HG03575 (cell line): ENCODE data around the gene MLLT1.

ENCODE experiments used
- ATAC-seq: cut with Tn5 transposase; IDR thresholded peaks from one replicate; pipeline ENCODE4 v1.9.1; 2021; ENCODE audit not compliant: unreplicated experiment, insufficient number of reproducible peaks, low FRiP score; ENCODE audit errors: extremely low read depth

MLLT1 gene

DNA sequence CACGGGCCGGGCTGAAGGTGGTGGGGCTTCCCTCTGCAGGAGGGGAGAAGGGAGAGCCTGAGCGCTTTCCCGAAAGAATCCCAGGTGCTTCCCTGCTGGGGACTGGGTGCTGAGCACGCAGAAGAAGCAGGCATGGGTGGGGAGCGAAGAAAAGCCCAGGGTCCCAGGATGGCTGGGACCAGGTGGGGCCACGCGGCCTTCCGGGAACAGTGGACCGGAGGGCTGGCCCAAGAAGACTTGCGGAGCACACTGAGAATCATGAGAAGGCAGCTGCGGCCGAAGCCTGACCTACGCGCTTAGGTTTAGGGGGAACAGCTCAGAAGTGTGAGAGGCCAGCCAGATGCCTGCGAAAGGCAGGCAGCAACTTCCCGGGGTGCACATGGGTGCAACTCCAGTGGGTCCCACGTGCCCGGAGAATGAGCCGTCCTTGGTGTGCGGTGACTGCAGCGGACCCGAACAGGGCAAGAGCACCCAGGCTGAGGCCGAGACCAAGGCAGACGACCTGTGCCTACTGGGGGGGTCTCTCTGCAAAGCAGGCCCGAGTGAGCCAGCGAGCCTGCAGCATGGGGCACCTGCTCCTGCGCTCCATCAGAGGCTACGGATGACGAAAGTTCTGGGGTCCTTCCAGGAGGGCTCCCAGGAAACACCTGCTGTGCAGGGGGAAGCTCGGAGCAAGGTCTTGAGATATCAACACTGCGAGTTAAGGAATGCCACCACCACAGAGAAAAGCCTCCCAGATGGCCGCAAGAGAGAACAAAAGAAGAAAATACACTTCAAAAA is 52.4 kb downstream of the MLLT1 start:
- ATAC-seq = no peak

DNA sequence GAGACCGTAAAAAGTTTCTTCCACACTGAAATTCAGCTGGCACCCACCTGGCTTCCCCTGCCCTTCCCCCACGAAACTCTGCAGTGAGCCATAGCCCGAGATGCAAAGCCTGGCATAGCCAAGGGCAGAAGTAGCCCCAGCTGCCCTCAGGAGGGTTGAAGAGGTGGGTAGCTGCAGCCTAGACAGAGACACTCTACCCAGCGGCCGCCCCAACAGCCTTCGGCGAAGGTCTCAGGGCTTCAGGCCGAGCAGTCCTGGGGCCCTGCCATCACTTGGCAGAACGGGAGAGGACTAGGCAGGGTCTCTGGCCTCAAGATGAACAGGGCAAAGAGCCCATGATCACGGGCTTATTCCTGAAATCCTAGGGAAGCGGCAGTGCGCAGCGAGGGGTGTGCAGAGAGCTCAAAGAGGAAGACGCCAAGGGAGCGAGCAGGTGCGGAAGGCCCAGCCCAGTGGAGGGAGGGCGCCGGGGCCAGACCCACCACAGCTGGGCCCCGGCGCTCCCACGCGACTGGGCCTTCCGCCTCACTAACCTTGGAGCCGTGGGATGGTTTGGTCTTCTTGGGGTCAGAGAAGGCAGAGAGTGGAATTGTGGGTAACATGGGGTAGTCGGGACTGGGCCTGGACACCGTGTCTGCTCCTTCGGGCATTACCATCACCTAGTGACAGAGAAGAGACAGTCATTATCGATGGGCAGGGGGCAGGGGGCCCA is 53.2 kb downstream of the MLLT1 start:
- ATAC-seq = no peak

DNA sequence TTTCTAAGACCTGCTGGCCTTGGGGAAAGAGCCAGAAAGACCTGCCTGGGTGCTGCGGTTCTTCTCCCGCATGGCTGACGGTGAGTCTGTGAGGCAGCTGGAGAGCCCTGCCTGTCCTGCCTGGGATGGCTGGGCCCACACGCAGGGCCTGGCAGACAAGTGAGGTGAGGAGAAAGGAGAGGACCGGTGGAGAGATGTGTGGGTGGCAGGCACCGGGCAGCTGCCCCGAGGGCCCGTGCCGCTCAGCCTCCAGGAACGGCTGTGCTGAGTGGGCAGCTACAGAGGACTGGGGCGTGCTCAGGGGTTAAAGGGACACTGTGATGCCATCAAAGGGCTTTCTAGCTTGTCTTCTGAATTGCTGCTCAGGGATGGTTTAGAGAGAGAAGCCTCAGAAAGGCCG is 53.8 kb downstream of the MLLT1 start:
- no peak for ATAC-seq

DNA sequence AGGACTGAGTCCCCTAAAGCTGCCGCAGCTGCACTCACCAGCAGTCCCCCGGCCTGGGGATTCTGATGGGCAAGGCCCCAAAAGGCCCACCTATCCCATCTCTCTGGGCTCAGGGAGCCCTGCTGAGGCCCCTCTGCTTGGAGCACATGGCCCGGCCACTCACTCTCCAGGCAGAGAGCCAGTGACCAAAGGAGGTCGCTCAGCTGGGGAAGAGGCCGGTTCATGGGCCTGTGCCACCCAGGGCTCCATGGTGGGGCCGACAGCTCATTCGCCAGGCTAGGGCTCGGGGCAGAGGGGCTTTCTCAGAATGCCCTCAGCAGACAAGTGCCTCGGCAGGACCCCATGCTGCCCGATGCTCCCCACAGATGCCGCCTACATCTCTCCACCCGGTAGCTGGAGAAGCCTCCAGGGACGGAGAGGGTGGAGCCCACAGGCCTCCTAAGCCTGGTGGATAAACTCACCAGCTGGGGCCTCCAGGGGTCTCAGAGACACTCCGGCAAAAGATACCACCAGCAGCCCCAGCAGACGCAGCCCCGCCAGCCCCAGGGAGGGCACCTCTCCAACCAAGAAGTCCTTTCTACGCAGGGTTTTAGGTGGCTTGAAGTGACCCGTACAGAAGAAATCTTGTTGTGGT is 54.4 kb downstream of the MLLT1 start:
- ATAC-seq = no peak

DNA sequence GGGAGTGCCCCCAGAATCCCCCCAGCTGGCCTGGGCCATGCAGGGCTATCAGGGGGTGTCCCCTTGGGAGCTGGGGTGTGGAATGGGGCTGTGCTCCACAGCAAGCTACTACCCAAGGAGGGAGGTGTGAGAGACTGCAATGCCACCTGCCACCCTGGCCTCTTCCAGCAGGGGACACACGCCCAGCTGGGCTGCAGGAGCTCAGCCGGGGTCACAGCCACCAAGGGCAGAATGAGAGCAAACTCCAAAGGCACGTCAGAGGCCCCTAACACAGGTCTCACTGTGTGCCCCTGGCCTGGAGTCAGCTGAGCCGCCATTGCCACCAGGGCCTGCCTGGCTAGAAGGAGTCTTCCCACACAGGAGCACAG is 55.5 kb downstream of the MLLT1 start:
- ATAC-seq = no peak

DNA sequence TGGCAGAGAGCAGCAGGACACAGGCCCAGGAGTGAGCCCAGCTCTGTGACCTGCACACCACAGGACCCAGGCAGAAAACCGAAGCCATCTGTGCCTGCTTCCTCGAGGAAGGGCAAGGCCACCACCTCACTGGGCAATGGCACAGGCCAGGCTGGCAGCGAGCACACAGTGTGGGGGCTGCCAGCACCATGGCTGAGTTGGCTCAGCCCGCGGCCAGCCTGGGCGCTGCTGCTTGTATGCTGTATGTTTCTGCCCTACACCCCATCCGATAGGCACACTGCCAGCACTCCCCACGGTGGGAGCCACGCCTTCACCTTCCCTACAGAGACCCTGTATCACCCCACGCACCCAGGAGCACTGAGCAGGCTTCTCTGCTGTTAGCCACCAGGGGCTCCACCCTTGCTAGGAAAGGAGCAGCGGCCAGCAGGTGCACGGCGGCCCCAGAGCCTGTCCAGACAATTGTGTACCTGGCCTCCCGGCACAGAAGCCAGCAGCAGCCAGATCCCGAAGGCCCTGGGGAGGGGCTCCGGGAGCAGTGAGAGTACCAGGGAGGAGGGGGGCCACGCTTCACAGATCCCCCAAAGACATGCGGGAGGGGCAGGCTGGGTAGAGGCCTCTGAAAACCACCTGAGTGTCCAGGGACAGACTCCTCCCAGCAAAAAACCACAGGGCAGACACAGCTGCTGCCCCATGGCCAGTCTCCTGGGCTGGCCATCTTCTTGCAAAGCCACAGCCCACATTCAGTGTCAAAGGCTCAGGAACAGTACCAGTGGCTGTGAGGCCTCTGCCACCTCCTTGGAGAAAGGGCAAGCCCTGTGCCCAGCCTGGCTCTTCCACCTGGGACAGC is 56.1 kb downstream of the MLLT1 start:
- no peak for ATAC-seq

DNA sequence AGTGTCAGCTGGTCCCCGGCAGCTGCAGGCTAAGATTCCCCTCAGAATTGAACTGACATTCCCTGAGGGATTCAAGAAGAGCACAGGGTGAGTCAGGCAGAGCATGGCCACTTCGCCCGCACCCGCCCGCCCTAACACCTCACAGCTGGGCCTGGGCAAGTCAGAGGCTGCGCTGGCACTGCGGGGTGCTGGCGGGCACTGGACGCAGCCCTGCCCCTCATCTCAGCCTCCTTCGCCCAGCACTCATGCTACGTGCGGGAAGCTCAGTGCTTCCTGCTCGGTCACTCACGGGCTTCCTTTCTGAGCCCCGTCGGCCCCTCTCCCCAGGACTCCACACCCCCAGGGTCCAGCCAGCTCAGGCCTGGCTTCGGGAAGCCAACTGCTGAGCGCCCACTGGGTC is 56.9 kb downstream of the MLLT1 start:
- no peak for ATAC-seq

DNA sequence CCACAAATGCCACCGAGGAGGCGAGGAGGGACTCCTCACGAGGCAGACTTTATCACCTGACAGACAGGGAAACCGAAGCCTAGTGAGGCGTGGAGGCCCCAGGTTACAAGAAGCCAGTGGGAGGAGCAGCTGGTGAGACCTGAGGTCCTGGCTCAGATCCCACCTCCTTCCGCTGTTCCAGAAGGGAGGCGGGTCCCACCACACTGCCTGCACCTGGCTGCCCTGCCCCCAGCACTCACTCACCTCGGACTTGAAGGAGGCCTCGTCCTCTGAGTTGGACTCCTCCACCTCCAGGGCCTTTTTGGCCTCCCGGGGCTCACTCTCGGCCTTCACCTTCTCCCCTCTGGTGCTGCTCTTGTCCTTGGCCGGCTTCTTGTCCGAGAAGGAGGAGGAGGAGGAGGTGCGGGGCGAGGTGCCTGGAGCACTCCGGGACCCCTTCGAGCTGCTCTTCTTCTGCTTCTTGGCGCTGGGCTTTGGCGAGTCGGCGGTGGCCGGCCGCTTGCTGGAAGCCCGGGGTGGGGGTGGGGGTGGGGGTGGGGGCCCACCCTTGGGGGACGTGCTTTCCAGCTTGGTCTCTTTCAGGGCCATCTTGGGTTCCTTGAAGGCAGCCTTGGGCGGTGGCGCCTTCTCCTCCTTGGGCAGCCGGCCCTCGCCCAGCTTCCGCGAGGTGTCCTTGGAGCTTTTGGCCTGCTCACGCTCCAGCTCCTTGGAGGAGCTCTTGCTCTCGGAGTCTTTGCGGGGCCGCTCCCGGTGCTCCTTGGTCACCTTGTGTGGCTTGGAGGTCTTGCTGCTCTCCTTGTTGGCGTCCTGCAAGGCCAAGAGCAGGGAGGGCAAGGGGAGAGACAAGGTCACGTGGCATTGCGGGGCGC is 57.7 kb downstream of the MLLT1 start:
- ATAC-seq = no peak

DNA sequence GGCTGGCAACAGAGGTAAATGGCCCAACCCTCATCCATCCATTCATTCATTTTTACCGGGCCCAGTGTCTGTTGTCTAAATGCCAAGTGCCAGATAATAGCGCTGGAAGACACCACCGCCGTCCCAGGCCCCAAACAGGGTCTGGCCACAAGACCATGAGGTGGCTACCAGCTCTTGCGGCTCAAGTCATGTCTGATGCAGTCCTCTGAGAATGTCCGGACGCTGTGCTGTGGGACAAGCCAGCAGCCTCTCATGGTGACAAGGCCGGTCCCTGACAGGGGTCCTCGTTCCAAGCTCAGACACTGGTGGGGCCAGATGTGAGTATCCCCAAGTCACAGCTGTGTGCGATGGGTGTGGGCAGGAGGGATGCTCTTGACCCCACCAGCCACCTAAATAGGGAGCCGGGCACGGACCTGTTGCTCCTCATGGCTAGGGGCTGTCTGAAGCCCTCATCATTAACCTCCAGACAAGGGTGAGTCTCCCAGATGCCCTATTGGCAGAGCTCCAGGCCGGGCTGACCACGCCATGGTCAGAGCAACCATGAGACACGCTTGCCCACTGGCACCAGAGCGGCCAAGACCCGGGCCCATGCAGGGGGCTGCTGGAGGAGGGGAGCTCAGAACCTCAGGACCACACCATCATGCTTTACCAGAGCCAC is 58.4 kb downstream of the MLLT1 start:
- ATAC-seq = no peak

DNA sequence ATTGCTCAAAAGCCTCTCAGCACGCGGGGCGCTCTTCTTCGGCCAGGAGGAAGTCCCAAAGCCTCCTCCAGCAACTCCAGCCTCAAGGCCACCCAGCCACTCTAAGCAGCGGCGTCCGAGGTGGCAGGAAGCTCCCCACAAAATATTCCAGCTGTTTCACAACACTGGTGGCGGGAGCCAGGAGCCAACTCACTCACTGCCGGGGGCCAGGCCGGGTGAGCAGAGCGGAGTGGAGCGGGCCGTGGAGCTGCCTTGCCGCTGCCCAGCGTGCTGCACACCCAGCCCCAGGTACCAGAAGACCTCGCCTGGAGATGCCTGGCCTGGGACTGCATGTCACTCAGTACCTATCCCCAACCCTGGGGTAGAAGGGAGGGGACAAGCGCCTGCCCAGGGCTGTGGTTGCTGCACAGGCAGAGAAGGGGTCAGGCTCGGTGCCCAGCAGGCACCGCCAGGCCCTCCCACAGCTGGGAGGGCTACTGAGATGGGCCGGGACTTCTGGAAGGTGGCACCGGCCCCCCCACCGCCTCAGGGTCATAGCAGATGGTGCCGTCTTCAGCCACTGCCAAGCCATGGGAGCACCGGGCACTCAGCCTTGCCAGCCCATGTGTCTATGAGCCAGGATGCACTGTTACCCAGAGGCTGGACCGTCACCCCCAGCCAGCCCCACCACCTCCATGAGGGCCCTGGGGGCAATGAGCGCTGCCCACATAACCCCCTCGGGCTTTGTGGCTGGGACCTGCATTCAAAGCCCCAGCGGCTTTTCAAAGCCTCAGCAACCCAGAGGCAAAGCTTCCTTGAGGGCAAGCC is 59.2 kb downstream of the MLLT1 start:
- ATAC-seq = no peak

DNA sequence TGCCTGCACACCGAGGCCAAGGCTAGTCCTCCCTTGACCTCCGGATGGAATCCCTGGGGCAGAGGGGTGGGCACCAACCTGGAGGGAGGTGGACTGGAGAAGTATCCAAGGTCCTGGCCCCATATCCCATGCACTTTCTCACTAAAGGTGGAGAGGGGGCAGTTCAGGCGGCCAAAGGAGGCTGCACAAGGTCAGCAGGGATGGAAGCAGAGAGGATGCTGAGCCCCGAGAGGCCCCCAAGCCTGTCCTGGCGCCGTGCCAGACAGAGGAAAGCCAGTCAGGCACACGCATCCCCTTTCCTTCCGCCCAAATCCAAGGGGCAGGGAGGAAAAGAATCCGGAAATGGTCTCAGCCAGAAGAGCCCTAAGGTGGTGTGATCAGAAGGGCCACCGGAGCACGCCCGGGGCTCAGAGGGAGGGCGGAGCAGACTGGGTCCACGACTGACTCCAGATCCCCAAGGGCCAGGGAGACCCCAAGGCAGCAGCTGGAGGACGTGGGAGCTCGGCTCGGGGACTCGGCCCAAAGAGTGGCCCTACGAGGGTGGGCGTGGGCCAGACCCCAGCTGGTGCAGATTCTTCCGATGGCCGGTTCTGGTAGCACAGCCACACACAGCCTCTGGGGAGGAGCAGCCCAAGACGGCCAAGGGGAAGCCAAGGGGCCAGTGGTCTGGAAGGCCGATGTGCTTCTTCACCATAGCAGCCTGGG is 60.0 kb downstream of the MLLT1 start:
- ATAC-seq = no peak

DNA sequence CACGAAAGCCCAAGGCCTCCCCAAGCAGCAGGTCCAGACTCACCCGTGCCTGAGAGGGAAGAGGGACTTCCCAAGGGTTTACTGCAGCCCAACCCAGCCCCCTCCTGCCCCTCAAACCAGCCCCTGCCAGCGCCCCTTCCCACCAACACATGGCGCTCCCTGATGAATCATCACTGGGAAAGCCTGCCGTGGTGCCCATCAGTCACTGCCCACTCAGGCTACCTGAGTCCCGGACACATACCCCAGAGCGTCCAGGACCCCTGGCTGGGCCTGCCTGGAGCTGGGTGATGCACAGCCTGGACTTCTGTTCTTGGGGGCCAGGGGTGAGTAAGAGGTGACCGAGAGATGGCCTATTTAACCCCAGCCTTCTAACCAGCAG is 60.6 kb downstream of the MLLT1 start:
- ATAC-seq = no peak

DNA sequence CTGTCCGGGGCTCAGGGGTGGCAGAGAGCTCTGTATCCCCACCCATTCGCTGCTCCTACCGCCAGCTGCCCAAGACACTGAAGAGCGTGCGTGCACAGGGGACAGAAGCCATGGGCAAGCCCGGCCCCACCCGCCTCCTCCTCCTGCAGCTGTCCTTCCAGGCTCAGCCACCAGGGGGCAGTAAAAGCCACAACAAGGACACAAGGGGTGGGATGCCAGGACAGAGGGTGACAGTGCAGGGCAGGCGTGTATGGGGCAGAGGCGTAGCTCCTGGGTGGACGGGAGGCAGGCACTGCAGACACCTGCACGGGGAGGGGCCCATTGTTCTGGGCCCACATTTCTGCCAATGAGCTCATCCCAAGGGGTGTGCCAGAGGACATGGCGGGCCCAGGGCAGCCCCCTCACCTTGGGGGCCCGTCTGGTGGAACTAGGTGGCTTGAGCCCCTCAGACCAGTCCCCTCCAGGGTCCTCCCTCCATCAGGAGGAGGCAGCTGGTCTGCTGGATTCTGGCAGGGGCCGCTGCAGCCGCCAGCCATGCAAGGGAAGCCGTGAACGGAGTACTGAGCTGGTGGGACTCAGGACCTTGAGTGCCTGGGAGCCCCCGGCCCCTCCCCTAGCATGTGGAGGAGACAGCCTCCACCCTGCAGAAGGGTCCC is 61.2 kb downstream of the MLLT1 start:
- no peak for ATAC-seq

DNA sequence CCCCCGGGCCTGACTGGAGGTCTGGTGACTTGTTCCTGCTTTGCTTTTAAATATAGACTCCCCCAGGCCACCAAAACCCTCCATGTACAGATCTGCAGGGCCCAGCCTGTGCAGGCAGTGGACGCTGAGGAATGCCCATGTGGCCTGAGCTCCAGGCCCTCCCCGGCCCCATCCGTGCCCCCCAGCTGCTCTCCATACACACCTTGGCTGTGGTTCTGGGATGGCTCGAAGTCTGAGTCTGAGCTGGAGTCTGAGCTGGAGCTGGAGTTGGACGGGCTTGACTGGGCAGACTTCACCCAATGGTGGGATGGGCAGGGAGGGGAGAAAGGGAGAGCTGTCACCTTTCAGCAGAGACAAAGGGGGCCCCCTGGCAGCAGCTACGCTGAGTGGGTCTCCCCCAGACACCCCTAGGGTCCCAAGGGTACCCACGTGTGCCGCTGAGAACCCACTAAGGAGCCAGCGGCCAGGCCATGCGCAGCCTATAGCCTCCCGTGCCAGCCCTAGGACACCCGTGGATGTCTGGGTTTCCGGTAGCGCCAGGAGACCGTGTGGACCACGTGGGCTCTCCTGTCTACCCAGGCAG is 61.9 kb downstream of the MLLT1 start:
- ATAC-seq = no peak

DNA sequence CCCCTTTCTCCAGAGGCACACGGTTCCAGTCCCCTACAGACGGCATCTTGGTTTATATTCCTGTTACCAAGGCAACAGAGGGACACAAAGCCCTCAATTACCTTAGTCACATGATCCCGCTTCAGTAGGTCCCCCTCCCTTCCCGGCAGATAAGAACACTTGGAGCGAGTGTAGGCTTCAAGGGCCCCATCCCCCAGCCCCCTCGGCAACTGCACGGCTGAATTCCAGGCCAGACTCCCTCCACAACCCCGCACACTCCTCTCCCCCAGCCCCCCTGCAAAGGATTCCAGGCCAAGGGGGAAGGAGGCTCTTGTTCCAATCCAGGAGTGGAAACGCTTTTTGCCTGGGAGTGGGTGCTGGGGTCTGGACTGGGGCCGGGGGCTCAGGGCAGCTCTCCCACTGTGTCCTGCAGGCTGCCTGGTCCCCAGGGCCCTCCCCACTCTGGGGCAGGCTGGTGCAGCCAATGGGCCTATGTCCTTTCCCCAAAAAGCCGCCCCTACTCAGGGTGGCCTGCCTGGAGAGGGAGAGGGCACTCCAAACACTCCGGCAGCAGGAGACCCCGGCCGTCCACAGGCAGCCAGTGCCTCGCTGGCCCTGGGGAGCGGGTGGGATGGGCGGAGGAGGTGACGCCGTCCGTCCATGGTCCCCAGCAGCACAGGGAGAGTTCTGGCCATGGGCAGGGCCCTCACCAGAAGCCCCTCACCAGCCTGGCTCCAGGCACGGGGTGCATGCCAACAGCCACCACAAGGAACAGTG is 62.6 kb downstream of the MLLT1 start:
- no peak for ATAC-seq
